Hepatocyte (in vitro differentiated cells): ENCODE data around the gene GMEB2.

Experiments
- CTCF ChIP-seq: fragments of 200-600 bp; sonication (generic); IDR thresholded peaks from 2 replicates; pipeline ENCODE4 v1.5.1; 2016; ENCODE audit warnings: antibody characterized with exemption, mild to moderate bottlenecking; ENCODE audit not compliant: poor library complexity
- EZH2 ChIP-seq: fragments of 200-600 bp; sonication (generic); IDR thresholded peaks from 2 replicates; pipeline ENCODE4 v1.6.1; 2016; ENCODE audit warnings: antibody characterized with exemption, mild to moderate bottlenecking, borderline replicate concordance
- EZH2phosphoT487 ChIP-seq: fragments of 200-600 bp; sonication (generic); IDR thresholded peaks from one replicate; pipeline ENCODE4 v1.6.1; 2018; ENCODE audit warnings: antibody characterized with exemption, mild to moderate bottlenecking, low read depth, moderate library complexity; ENCODE audit not compliant: unreplicated experiment, severe bottlenecking

GRCh38 chr20:63546256-63546955 lies 80.5 kb downstream of the GMEB2 start:
- TF ChIP-seq EZH2phosphoT487 (no peak), CTCF (no peak), EZH2 (no peak)
